ENCODE measurements around the gene SCAMP4.

- no peak for TF ChIP-seq REST (IDR thresholded peaks at IDR 0.05; ENCODE audit: insufficient read depth in 1 of 2, low read depth in 2 of 2, low read length in 2 of 2)
- TF ChIP-seq POLR2AphosphoS5 (IDR thresholded peaks at IDR 0.05; ENCODE audit: low read depth, low read length): no peak
- no peak for TF ChIP-seq TAF1 (IDR thresholded peaks at IDR 0.05; ENCODE audit: borderline replicate concordance, insufficient read depth, low read length)
Observed at GRCh38 chr19:1949304-1950101, 44.3 kb downstream of the SCAMP4 start.
